Measurements from ENCODE around the gene TM7SF2. TPM values are rescaled to one million over a fixed set of nuclear protein-coding genes. Genes with fewer than 3 reads are reported as not detected.

The TM7SF2 gene
- total RNA-seq = 4.2 and 8.5 TPM in 2 replicates

DNA sequence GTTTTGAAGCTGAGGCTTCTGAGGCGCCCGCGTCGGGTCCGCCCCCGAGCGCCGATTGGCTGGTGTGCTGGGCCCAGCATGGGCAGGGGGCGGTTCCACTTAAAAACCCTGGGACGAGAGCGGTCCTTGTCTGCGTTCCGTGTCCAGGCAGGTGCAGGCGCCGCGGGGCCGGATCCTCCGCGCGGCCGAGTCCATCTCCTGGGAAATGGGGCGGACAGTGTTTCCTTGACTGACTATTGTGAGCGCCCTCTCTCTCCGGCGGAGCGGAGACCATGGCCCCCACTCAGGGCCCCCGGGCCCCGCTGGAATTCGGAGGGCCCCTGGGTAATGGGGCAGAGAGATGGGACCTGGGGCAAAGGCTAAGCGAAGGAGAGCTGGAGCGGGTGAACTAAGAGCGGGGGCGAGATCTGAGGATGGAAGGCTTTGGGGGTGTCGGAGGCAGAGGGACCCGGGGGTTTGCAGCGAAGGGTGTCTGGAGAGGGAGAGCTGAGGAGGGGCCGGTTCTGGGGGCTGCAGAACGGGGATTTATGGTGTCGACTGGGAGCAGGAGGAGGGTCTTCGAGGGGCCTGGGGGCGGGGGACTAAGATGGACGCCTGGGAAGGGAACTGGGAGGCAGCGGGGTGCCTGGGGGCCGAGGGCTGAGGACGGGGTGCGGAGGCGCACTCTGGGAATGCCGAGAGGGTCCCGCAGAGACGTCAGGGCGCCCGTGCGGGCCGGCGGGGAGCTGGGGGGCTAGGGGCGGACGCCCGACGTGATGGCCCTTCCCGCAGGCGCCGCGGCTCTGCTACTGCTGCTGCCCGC lies at the start of gene TM7SF2:
Gene TM7SF2 (plus strand): TSS at position 129 of the 802 bp plus-strand sequence. CDS start 144 bp downstream, at position 273.

DNA sequence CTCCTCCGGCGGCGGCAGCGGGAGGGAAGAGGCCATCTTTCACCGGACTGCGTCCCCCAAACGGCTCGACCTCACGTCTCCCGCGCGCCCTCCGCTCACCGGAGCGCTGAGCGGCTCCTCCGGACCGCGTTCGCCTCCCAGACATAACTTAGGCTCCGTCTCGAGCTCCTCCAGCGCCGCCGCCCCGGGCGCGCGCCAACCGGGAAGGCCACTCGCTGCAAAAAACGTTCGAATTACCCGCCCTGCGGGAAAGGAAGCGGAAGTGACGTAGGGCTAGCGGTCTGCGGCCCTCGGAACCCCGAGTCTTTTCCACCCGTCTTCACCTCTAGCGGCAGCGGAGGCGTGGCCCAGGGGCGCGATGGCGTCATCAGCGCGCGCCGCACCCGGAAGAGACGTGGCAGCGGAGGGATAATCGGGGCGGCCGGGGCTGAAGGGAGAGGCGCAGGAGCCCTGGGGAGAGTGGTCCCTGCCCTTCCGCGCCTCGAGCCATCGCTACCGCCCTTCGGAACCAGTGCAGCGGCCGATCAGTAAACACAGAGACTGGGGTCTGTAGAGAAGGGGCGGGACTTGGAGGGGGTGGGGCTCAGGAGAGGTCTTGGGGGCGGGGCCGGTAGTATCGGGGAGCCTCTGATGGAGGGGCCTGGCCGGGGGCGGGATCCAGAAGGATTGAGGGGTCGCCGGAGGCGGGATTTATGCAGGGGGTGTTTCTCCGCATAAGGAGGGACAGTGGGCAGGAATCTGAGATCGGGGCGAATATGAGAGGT lies 27.7 kb upstream of the TM7SF2 start, which contains the start of the genes CDCA5 and ZFPL1:
Gene CDCA5 (minus strand): TSS at position 207 of the 764 bp plus-strand sequence. CDS start 62 bp downstream, at position 145.
Gene ZFPL1 (plus strand): TSS at position 389 of the 764 bp plus-strand sequence. CDS start 477 bp downstream, outside the sequence.

DNA sequence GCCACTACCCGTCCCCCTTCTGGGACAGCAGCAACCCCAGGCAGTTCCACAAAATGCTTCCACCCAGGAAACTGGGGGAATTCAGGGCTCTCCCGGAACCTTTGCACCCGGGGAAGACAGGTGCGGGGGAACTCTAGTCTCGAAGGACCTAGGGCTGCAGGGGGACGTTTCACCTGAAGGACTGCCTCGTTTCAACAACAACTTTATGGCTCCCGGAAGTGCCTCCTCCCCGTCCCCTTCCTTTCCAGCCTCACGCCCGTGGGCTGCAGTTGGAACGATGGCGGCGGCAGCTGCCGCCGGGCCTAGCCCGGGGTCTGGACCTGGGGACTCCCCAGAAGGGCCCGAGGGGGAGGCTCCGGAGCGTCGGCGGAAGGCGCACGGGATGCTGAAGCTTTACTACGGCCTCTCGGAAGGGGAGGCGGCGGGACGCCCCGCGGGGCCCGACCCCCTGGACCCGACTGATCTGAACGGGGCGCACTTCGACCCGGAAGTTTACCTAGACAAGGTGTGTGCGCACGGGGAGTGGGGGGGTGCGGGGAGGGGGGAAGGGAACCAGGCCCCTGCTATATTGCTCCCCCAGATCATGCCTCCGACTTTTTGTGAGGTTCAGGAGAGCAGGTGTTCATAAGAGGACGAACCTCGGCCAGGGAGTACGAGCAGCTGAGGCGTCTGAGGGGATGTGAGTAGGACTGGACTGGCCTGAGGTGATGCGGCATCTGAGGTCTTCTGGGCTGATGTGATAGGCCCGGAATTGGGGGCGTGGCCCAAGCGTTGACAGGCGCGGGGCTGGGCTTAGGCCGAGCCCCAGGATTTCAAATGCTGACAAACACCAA lies 15.5 kb upstream of the TM7SF2 start, which contains the start of gene VPS51:
Gene VPS51 (plus strand): TSS at position 241 of the 833 bp plus-strand sequence. CDS start 37 bp downstream, at position 278.

DNA sequence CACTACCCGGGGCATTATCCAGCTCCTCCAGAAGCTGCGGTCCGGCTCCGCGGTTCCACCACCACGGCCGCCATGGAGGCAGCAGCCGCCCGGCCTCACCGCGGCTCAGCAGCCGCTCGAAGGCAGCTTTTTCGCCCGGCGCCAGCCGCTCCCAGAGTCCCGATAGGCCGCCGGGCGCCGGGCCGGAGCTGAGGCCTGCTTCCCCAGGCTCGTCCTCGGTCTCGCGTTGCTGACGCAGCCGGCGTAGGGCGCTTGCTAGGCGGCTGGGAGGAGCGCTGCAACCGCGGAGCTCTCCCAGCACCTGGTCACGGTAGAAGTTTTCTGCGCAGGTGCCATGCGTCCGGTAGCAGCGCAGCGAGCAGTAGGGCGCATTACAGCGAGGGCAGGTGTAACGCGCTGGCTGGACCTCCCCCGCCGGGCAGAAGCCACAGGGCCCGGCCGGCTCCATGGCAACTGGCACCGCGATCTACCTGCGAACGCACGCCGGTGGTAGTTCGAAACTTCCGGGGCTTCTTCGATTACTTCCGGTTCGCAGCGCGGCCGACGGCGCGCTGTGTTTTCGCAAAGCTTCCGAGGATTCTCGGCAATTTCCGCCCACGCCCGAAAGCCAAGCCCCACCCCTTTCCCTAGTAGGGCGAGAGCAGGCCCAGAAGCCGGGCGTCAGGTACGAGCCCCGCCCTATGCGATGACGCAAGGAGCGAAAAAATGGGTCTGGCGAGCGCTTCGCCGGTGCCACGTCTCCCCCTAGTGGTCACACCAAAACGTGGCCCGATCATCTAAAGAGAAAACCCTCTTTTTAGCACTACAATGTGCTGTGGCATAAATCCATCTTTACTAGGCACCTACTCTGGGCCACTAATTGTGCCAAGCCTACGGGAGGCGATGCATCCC lies 5.8 kb downstream of the TM7SF2 start, which contains the start of gene ZNHIT2:
Gene ZNHIT2 (minus strand): TSS at position 496 of the 891 bp plus-strand sequence. CDS start 48 bp downstream, at position 448.

DNA sequence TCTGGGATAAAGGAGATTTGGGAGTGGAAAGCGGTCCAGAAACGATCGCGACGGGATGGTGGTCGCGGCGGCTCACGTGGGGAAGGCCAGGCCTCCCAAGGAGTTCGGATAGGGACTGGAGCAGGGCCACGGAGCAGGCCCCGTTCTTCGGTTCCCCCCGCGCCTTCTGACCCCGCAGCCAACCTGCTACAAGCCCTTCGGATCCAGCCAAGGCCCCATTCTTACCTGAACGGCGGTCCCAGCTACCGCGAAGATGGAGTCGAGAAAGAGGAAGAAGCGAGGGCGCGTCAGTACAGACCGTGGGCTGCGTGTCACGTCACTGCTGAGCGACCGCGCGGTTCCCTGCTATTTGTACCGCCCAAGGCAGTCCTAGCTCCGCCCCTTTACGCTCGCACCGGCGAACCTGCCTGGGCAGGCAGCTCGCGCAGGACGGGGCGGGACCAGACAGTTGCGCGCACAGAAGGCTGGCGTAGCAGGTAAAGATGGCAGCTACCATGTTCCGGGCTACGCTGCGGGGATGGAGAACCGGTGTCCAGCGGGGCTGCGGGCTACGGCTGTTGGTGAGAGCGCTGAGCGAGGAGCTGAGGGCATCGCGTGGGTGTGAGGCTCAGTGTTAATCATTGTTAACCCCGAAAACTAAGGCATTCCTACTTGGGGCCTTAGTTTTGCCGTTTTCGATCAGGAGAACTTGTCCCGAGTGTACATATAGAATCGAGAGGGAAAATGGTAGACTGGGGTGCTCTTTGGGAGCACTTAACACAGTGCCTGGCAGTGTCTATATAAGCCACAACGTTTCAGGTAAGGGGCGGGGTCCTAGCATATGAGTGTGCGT lies 10.4 kb downstream of the TM7SF2 start, which contains the start of the genes FAU and MRPL49:
Gene FAU (minus strand): TSS at position 270 of the 832 bp plus-strand sequence. CDS start 321 bp downstream, outside the sequence.
Gene MRPL49 (plus strand): TSS at position 457 of the 832 bp plus-strand sequence. CDS start 26 bp downstream, at position 483.

DNA sequence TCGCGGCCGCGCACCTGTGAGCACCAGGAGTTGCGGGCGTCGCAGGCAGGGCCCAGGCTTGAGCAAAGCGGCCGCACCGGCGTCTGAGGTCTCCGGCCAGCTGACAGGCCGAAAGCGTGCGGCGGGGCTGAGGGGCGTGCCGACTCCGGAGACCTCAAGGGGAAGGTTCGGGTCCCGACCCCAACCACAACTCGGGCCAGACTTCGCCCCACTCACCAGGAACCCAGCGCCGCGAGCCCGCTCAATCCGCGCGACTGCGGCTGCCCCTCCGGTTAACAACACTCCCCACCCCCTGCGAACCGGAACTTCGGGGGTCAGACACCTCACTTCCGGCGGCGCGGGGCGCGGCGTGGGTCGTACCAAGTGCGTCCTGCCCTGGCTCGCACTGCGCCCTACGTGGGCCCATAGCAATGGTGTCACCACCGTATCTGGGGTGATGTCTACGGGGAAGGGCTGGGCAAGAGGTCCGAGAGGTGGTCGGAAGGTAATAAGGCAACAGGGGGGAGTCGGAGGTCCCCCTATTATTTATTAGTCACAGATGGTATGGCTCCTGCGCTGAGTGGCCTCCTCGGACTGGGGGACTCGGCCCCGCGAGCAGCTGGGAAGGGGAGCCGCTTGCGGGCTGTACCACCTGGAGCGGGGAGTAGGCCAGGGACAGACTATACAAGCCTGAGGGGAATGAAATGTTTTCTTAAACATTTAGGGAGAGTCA lies 22.7 kb downstream of the TM7SF2 start, which contains the start of gene SYVN1:
Gene SYVN1 (minus strand): TSS at position 280 of the 712 bp plus-strand sequence. CDS start 918 bp downstream, outside the sequence.

Small RNA genes lying within 50 kb of the gene (small RNA-seq; reads per million reads assigned to genes)
- not detected for gene HIGD1AP10
- not detected for gene PDCL2P2
- gene RNU2-23P = 2.8 reads per million, percentile 81 among the genes with 10 or more reads in this experiment

Other genes with a start within 250 kb of the TM7SF2 start
- gene EHD1, start 233.3 kb upstream of the TM7SF2 start, total RNA-seq = 72.4 and 90.2 TPM in 2 replicates
- 15.3 and 15.4 TPM in 2 replicates for gene ATG2A, start 194.7 kb upstream of the TM7SF2 start, total RNA-seq
- 8.2 TPM in 2 replicates for gene PPP2R5B, start 187.2 kb upstream of the TM7SF2 start, total RNA-seq
- not detected in 2 replicates for gene GPHA2, start 176.0 kb upstream of the TM7SF2 start, total RNA-seq
- gene MAJIN, start 139.8 kb upstream of the TM7SF2 start, total RNA-seq = not detected in 2 replicates
- gene BATF2, start 114.9 kb upstream of the TM7SF2 start, total RNA-seq = 0.39 and 1.4 TPM in 2 replicates
- gene ARL2, start 97.7 kb upstream of the TM7SF2 start, total RNA-seq = 74.2 and 76.9 TPM in 2 replicates
- gene SNX15, start 84.4 kb upstream of the TM7SF2 start, total RNA-seq = 11.9 and 13.4 TPM in 2 replicates
- 5.9 and 7.7 TPM in 2 replicates for gene SAC3D1, start 70.7 kb upstream of the TM7SF2 start, total RNA-seq
- 18.5 and 25.1 TPM in 2 replicates for gene NAALADL1, start 53.3 kb upstream of the TM7SF2 start, total RNA-seq
- gene CDCA5, start 27.8 kb upstream of the TM7SF2 start, total RNA-seq = 5.4 and 7.7 TPM in 2 replicates
- 35.1 and 40.6 TPM in 2 replicates for gene ZFPL1, start 27.6 kb upstream of the TM7SF2 start, total RNA-seq
- gene VPS51, start 15.7 kb upstream of the TM7SF2 start, total RNA-seq = 123 and 217 TPM in 2 replicates
- 8.9 and 9.5 TPM in 2 replicates for gene ZNHIT2, start 5.8 kb downstream of the TM7SF2 start, total RNA-seq
- gene FAU, start 10.3 kb downstream of the TM7SF2 start, total RNA-seq = 154 and 175 TPM in 2 replicates
- gene MRPL49, start 10.4 kb downstream of the TM7SF2 start, total RNA-seq = 35.1 and 39.6 TPM in 2 replicates
- 14.2 and 15.9 TPM in 2 replicates for gene SYVN1, start 22.6 kb downstream of the TM7SF2 start, total RNA-seq
- gene SPDYC, start 58.4 kb downstream of the TM7SF2 start, total RNA-seq = not detected in 2 replicates
- gene CAPN1, start 70.1 kb downstream of the TM7SF2 start, total RNA-seq = 82.6 and 111 TPM in 2 replicates
- gene POLA2, start 150.1 kb downstream of the TM7SF2 start, total RNA-seq = 6.0 and 6.8 TPM in 2 replicates
- 21.0 and 24.5 TPM in 2 replicates for gene CDC42EP2, start 203.0 kb downstream of the TM7SF2 start, total RNA-seq
- gene DPF2, start 222.0 kb downstream of the TM7SF2 start, total RNA-seq = 45.1 and 47.1 TPM in 2 replicates
- gene TIGD3, start 242.9 kb downstream of the TM7SF2 start, total RNA-seq = 0.13 TPM in 1 of 2 replicates, not detected in the other